Vagina (tissue), 2 donors: ENCODE data around the gene FAM149B1.

Source experiments
- POLR2A ChIP-seq, 2 donors: fragments of 450-650 bp; IDR thresholded peaks; one replicate each; pipeline ENCODE4 v1.6.1; 2017; ENCODE audit warnings: antibody characterized with exemption in 2 of 2, mild to moderate bottlenecking in 2 of 2, moderate library complexity in 2 of 2
- POLR2AphosphoS5 ChIP-seq, 2 donors: sonication (generic); formaldehyde crosslinking; IDR thresholded peaks; one replicate each; pipeline ENCODE4 v1.9.0; 2017; ENCODE audit warnings: antibody characterized with exemption in 2 of 2, mild to moderate bottlenecking in 2 of 2, low read depth in 1 of 2; ENCODE audit not compliant: insufficient read depth in 1 of 2
- TF ChIP-seq, protein P1 (sequence below), 3 experiments: fragments of 450-650 bp in 2 of 3; fragments of 200-600 bp in 1 of 3; sonication (generic) in 1 of 3; IDR thresholded peaks; one replicate each; pipeline ENCODE4 v1.5.1; 2017 to 2019; ENCODE audit warnings: antibody characterized with exemption in 3 of 3, mild to moderate bottlenecking in 2 of 3, moderate library complexity in 2 of 3

DNA sequence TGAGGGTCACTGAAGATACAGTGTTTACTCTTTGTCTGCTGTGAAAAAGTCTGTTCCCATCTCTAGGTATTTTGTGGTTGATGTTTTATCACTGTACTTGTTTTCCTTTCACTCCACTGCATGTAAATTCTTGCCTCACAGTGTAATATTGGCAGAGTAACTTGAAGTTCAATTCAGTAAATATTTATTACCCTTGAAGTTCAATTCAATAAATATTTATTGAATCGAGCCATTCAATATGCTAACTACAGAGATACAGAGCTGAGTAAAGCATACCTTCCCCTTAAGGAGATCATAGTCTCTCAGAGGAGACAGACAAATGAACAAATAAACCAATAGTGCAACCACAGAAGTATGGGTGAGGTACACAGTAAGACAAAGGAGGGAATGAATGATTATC, 48.5 kb upstream of the FAM149B1 start:
- TF ChIP-seq, protein P1, sequence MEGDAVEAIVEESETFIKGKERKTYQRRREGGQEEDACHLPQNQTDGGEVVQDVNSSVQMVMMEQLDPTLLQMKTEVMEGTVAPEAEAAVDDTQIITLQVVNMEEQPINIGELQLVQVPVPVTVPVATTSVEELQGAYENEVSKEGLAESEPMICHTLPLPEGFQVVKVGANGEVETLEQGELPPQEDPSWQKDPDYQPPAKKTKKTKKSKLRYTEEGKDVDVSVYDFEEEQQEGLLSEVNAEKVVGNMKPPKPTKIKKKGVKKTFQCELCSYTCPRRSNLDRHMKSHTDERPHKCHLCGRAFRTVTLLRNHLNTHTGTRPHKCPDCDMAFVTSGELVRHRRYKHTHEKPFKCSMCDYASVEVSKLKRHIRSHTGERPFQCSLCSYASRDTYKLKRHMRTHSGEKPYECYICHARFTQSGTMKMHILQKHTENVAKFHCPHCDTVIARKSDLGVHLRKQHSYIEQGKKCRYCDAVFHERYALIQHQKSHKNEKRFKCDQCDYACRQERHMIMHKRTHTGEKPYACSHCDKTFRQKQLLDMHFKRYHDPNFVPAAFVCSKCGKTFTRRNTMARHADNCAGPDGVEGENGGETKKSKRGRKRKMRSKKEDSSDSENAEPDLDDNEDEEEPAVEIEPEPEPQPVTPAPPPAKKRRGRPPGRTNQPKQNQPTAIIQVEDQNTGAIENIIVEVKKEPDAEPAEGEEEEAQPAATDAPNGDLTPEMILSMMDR (IDR thresholded peaks at IDR 0.05), result no peak
- no peak for TF ChIP-seq POLR2A (IDR thresholded peaks at IDR 0.05)
- no peak for TF ChIP-seq POLR2AphosphoS5 (IDR thresholded peaks at IDR 0.05; ENCODE audit: insufficient read depth in 1 of 2, low read depth in 1 of 2)
